Measurements from ENCODE around the gene CAMP.
"Not testable (repeated sequence)": the region's sequence is repeated elsewhere in the genome, so short reads cannot be mapped to it uniquely, and the experiment has no call there.

The CAMP gene, protein sequence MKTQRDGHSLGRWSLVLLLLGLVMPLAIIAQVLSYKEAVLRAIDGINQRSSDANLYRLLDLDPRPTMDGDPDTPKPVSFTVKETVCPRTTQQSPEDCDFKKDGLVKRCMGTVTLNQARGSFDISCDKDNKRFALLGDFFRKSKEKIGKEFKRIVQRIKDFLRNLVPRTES

DNA sequence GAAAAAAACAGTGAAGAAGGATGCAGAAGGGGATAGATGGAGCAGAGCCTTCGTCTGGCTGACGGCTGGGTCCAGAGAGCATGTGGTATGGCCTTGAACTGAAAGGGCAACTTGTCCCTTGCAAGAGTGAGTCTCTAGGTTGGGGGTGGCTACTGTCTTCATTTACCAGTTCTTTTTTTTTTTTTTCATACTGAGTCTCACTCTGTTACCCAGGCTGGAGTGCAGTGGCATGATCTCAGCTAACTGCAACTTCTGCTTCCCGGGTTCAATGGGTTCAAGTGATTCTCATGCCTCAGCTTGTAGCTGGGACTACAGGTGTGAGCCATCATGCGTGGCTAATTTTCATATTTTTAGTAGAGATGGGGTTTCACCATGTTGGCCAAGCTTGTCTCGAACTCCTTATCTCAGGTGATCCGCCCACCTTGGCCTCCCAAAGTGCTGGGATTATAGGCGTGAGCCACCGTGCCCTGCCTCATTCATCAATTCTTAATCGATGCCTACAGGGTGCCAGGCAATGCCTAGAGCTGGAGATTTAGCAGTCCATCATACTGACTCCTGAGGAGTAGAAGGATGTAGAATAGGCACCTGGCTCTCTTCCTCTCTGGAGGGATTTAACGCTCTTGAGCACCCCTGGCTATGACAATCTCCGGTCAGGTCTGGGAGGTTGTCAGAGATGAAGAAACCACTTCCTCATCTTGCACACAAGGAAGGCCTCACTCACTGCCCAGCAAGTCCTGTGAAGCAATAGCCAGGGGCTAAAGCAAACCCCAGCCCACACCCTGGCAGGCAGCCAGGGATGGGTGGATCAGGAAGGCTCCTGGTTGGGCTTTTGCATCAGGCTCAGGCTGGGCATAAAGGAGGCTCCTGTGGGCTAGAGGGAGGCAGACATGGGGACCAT lies at the start of gene CAMP:
TSS of gene CAMP (plus strand) at position 880 of the 898 bp plus-strand sequence. CDS start at position 897, 17 bp downstream.
- peak; percentile 91 for DNase-seq

DNA sequence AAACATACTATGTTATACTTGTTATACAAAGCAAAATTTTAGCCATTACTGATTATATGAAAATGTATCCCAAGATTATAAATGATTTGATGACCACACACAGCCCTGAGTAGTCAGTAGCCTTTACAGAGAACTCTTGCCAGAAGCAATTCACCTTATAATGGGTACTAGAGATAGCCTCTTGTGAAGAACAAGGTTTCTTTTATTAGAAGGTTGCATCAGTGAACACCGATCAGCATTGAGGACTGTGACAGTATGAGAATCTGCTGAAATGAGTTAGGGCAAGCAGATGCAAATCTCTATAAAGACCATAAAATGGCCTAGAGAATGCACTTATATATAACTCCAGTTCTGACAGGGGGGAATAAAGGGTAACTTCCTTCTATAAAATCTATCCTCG lies 45.2 kb upstream of the CAMP start:
- no peak for DNase-seq

DNA sequence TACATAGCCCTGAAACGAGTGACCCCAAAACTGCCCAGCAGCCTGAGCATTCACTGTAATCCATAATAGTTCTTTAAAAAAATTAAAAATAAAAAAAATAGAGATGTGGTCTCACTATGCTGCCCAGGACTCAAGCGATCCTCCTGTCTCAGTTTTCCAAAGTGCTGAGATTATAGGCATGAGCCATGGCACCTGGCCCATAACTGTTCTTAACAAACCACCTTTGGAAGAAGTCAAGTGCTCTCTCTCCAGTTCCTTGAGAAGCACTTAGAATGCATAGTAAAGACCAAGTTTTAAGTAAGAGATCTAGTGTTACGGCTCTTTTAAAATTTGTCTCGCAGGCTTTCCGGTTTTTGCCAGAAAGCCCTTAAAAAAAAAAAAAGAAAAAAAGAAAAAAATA lies 43.3 kb upstream of the CAMP start:
- no peak for DNase-seq

DNA sequence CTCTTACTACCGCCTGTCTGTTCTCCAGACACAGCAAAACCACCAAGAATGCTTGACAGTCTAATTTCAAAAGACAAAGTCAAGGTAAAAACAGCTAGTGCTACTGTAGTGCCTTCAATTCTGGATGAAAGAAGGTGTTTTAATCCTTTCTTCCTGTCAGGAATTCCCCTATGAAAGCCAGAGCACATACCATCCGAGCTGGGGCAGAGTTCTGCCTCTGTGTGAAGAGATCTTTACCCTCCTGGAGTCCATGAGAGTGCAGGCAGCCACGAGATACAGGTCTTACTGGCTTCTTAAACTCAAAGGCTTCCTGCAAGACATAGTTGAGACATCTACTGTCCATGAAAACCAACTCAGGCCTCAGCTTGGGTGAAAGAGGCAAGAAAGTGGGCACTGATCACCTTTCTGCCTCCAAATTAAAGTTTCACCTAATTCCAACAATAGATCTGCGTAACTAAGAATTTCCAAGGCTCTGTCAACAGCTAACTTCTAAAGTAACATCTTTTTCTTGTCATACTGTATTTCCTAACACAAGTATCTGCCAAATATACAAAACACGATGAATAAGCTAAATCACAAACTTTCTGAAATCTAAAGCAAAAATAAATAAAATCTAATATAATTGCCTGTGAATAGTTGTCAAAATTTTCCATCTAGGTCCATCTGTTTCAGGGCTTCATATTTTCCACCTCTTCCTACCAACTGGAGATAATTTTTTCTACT lies 42.6 kb upstream of the CAMP start:
- no peak for DNase-seq

DNA sequence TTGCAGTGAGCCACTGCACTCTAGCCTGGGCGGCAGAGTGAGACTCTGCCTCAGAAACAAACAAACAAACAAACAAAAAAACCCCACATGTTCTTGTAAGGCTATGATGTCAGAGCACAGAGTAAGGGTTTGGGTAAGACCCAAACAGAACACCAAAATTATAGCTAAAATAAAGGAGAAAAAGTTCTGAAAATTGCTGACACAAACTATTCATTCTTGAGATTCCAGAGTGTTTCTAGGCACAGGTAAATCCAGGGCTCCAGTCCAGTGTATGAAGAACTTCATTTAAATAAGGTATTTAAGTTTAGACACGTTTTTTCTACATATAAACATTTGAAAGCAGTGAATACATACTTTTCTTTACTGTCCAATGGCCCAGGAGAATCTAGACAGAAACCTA lies 39.0 kb upstream of the CAMP start:
- DNase-seq: no peak

DNA sequence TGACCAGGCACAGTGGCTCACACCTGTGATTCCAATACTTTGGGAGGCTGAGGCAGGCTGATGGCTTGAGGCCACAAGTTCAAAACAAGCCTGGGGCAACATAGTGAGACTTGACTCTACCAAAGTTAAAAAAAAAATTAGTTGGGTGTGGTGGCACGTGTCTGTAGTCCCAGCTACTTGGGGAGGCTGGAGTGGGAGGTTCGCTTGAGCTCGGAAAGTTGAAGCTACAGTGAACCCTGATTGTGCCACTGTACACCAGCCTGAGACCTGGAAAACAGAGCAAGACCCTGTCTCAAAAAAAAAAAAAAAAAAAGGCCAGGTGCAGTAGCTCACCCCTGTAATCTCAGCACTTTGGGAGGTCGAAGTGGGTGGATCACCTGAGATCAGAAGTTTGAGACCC lies 38.2 kb upstream of the CAMP start:
- no peak for DNase-seq

DNA sequence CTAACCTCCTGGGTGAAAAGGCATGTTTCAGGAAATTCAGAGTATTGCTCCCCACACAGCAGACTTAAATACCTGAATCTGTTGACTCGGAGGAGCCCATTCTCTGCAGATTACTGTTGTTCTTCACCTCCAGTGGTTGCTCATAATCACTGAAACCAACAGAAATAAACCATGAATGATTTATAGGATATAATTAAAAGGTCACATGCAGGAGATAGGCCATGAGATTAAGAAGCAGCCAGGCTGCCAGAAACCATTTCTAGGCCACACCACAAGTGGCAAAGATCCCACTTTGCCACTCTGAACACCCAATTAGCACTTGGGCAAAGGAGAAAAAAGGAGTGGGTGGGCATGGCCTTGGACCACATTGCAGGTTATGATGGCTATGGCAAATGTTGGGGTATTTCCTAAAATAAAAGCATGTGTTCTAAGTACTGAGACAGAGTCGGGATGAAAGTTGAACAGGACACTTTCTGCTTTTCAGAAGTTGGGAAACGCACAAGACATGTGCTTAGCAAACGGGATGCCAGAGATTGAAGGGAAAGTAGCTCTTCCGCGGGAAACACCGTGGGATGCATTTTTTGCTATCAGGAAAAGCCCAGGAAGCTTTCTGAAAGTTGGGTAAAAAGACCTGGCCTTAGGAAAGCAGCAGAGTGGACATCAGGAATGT lies 36.5 kb upstream of the CAMP start:
- peak; percentile 60 for DNase-seq

DNA sequence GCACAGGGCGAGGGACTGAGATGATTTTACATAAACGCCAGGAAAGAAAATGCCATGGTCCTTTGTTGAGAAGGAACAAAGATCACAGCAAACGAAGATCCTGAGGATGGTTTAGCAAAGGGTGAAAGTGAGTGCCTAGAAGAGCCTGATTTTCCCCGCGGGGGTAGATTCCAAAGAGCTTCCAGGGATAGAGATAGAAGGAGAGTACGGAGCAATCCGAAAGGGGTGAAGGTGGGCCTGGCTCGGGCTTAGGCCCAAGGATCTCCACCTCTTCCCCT lies 36.1 kb upstream of the CAMP start:
- DNase-seq: no peak

DNA sequence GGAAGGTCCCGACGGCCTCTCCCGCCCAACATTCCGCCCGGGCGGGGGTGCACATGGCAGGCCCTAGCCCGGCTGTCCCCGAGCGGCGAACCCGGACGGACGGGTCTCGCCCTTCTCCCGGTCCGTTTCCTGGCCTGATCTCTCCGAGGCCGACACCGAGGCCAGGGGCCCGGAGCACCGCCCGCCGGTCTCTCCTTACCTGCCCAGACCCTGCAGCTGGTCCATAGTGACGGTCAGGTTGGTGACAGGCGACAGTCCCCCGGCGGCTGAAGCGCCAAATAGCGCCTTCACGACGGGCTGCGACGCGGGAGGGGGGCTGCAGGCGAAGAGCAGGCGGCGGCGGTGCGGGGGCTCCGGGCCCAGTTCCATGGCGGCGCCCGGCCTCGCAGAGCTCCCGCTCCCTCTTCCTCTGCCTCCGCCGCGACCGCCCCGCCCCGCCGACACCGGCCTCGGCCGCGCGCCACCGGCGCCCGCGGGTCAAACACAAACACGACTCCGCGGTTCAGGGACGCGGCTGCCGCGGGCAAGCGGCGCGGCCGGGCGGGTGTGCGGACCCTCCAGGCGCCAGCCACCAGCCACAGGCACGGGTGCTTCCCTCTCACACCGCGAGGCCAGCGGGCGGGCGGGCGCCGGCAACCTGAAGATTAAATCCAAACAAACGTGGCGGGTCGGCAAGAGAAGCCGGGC lies 35.6 kb upstream of the CAMP start:
- DNase-seq: peak; percentile 46

DNA sequence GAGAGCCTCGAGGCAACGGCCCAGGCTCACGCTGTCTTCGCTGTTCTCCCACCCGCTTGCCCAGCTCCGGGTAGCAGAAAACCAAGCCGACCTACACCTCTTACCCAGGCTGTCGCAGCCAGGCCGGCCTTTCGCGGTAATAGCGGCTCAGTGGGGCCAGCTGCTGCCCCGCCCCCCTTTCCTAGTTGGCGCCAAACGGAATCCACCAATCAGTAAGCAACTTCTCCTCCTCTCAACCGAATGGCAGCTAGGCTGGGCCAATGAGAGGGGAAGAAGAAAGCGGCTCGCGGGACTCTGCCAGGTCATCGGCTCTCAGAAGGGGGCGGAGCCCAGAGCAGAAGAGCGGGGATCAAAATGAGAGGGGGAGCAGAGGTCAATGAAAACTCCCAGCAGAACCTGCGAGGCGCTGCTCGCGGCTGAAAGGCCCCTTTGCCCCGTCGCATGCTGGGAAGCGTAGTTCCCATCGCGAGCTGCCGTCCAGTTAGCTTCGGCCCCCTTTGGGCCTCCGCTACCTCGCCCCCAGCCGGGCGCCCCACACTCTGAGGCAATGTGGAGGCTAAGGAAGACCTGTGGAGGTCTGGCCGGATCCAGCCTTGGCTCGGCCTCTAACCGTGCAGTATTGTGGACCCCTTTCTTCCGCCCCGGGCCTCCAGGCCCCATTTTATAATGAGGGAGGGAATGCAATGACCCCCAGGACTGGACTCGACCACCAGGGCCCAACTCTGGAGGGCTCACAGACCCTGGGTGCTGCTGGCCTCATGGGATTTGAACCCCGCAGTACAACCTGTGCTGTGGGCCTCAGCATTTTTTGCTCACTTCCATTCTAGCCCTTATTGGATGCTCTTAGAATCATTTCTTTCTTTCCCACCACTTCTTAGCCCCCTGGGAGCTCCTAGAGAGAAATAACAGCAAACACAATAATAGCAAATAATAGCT lies 34.8 kb upstream of the CAMP start, which contains the start of gene CDC25A:
TSS of gene CDC25A (minus strand) at position 152 of the 936 bp plus-strand sequence. CDS start 470 bp downstream, outside the sequence.
- peak; percentile 100 for DNase-seq

DNA sequence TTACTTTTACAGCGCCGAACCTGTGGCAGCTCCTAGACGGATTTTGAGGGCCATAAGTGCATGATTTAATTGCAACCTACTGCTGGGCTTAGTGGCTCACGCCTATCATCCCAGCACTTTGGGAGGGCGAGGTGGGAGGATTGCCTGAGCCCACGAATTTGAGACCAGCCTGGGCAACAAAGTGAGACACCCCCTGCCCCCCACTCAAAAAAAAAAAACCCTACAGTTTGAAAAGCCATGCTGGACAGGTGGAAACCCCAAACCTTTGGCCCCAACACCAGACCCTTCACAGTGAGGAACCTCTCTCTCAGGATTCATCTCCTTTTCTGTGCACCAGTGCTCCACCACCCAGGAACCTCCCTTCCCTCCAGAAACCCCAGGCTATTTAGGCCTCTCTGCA lies 34.0 kb upstream of the CAMP start:
- no peak for DNase-seq

DNA sequence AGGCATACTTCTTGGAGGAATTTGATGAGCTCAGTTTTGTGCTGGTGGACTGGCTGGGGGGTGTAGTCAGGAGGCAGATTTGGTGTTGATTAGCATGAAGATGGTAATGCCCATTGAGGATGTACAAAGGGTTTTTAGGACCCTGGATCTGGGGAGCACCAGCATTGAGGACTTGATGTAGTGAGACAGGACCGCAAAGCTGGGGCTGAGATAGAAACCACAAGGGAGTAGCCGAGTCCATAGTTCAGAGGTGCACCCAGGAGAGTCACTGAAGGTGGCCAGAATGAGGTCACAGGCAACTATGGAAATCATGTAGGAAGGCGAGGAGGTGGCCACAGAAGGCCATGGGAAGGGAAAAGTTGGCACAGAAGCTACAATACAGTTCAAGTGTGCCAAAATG lies 32.4 kb upstream of the CAMP start:
- DNase-seq: no peak

DNA sequence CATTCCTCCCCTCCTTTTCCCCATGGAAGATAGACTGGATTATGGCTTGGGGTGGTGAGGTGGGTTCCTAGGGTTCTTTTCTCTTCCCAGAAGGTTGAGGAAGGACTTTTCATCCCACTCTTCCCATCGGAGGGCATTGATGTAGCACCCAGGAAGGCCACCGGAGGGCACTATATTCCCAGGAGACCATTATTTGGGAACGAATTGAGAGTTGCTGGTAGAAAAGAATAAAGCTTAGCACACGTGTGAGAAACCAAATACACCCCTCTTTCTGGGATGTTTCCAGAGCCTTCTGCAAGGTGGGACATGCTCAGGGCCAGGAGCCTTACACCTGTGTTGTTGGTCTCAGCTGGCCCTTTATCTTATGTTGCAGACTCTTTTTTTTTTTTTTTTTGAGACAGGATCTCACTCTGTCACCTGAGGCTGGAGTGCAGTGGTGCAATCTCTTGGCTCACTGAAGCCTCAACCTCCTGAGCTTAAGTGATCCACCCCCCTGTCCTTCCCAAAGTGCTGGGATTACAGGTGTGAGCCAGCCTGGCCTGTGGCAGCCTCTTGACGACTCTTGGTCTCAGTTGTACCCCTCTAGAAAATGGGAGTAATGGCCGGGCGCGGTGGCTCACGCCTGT lies 28.7 kb upstream of the CAMP start:
- DNase-seq: peak; percentile 66

DNA sequence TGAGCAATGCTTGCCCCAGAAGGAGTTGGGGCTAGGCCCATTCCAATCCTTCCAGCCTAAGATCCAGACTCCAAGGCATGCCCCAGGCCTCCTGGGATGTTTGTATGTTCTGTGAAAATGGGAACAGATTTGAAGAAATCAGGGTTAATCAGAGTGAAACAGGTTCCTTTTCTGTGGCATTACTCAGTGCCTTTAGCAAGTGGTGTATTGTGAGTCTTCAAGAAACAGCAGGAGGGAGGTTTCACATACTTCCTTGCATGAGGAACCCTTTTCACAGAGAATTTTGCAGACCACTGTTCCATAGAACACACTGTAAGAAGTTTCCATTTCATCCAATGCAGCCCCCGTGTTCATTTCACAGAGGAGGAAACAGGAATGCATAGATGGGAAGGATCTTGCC lies 26.7 kb upstream of the CAMP start:
- DNase-seq: no peak

DNA sequence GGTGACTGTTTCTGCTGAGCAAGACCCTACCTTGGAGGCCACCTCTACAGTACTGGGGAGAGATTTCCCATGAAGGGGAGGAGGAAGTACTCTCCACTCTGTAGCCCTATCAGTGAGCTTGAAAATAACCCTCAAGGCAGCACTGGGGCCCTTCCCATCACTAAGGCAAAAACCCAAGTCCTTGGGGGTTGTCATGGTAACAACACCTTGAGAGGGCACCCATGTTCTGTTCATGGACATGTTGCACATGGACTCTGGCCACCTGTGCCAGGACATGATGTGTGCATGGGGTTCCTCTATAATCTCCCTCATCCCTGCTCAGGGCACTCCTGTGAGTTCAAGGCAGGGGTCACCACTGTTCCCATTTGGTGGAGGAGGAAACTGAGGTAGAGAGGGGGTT lies 24.2 kb upstream of the CAMP start:
- DNase-seq: no peak

DNA sequence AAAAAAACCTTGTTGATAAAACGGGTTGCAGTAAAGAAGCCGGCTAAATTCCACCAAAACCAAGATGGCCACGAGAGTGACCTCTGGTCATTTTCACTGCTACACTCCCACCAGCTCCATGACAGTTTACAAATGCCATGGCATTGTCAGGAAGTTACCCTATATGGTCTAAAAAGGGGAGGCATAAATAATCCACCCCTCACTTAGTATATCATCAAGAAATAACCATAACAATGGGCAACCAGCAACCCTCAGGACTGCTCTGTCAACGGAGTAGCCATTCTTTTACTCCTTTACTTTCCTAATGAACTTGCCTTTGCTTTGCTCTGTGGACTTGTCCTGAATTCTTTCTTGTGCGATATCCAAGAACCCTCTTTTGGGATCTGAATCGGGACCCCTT lies 20.7 kb upstream of the CAMP start:
- no peak for DNase-seq

DNA sequence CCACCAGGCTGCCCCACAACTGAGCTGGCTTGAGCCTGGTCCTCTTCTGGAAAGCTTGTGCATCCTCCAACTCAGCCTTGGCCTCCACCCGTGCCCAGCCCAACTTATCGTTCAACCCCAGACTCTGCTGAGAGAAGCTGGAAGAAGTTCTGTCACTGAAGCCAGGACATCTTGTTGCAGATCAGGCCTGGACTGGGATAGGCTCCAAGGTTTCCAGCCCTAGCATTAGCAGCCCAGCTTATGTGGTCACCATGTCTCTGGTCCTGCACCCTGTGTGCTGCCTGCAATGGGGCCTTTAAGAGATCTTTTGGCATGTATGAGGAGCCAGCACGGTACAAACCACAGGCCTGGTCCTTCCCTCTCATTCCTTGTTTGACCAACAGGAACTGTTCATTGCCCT lies 15.2 kb upstream of the CAMP start:
- DNase-seq: peak; percentile 36

DNA sequence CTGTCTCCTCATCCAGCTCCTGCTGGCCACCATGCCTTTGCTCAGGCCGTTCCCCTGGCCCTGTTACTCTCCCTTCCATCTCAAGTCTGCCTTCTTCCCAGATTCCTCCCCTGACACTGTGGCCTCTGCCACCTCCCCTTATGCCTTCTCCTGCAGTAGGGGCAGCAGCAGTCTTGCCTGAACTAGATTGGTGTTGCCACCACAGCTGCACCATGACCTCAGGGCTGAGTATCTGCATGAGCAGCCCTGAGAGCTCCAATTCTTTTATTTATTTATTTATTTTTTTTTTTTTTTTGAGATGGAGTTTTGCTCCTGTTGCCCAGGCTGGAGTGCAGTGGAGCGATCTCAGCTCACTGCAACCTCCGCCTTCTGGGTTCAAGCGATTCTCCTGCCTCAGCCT lies 13.8 kb upstream of the CAMP start:
- DNase-seq: no peak

DNA sequence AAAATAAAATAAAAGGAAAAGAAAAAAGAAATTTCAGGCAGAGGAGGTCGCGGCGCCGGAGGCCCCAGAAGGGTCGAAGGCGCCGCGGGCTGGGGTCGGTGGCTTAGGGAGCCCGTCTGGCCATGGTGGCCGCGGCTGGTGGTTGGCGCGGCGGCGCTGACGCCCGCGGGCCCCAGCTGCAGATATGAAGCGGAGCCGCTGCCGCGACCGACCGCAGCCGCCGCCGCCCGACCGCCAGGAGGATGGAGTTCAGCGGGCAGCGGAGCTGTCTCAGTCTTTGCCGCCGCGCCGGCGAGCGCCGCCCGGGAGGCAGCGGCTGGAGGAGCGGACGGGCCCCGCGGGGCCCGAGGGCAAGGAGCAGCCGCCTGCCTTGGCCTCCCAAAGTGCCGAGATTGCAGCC lies 12.8 kb upstream of the CAMP start:
- DNase-seq: not testable (repeated sequence)

DNA sequence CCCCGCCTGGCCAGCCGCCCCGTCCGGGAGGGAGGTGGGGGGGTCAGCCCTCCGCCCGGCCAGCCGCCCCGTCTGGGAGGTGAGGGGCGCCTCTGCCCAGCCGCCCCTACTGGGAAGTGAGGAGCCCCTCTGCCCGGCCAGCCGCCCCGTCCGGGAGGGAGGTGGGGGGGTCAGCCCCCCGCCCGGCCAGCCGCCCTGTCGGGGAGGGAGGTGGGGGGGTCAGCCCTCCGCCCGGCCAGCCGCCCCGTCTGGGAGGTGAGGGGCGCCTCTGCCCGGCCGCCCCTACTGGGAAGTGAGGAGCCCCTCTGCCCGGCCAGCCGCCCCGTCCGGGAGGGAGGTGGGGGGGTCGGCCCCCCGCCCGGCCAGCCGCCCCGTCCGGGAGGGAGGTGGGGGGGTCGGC lies 11.5 kb upstream of the CAMP start:
- not testable (repeated sequence) for DNase-seq

DNA sequence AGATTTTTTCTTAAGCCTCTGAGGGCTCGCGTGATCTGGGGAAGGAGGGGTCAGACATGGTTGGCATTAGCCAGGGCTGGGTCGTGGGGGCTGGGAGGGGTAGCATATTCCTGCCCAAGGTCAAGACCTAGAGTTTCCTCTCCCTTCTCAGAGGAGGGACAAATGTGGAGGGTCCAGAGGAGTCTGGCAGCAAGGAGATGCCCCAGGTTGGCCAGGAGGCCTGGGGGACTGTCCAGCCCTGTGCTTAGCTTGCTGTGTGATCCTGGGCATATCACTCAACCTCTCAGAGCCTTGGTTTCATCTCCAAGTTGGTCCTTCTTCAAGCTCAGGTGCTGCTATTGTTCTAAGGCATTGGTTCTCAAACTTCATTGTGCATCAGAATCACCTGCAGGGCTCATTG lies 9.1 kb upstream of the CAMP start:
- no peak for DNase-seq

All from hematopoietic multipotent progenitor cell treated with erythropoietin and hydrocortisone succinate and interleukin-3 and kit ligand, for 4 days (in vitro differentiated cells).